GM12878 (cell line): ENCODE results near the gene PUM2. TPM values are rescaled to one million over a fixed set of nuclear protein-coding genes. Genes with fewer than 3 reads are reported as not detected.

Source experiments
- ATAC-seq: fragments of 200-7000 bp; cut with Tn5 transposase; 3 replicates; pipeline ENCODE4 v1.9.1; 2020; ENCODE audit warnings: mild to moderate bottlenecking, moderate library complexity
- Bru-seq: library from RNA; stranded (reverse); fragments of 400-500 nt; gene quantifications from one replicate; lab custom pipeline; 2021; lab: Mats Ljungman, UMichigan
- BruChase-seq, 2 experiments: library from RNA; stranded (reverse); fragments of 400-500 nt; gene quantifications; one replicate each; lab custom pipeline; 2021; lab: Mats Ljungman, UMichigan
- BruUV-seq: library from RNA; stranded (reverse); fragments of 400-500 nt; replicated peaks from 2 replicates; lab custom pipeline; 2021; lab: Mats Ljungman, UMichigan
- CTCF ChIA-PET: fragments of 300-600 bp; sonication (Branson Sonifier 250); formaldehyde crosslinking; extraction: SDS; loops from one replicate; lab custom pipeline; 2021; ENCODE audit warnings: inconsistent platforms; lab: Yijun Ruan, JAX
- POLR2A ChIA-PET: fragments of 350-600 bp; formaldehyde crosslinking; extraction: SDS; loops from one replicate; lab custom pipeline; 2021; ENCODE audit warnings: inconsistent platforms; lab: Charles Lee
- RAD21 ChIA-PET: fragments of 300-600 bp; sonication (Branson Sonifier 250); formaldehyde crosslinking; loops from one replicate; lab custom pipeline; 2023; ENCODE audit warnings: antibody characterized with exemption; ENCODE audit not compliant: unreplicated experiment; lab: Charles Lee
- SMC1A ChIA-PET: fragments of 300-600 bp; sonication (Branson Sonifier 250); formaldehyde crosslinking; loops from one replicate; lab custom pipeline; 2023; ENCODE audit not compliant: unreplicated experiment, uncharacterized antibody; lab: Charles Lee
- DNase-seq: peaks from one replicate; pipeline ENCODE4 v3.0.0-alpha.2; 2011; ENCODE audit warnings: low read depth, low spot score
- FAIRE-seq: peaks from 3 replicates; lab custom pipeline; 2011; peaks lifted over from hg19 to GRCh38; lab: Jason Lieb, UNC
- H2AFZ ChIP-seq: 2 replicates; pipeline ENCODE4 v1.6.0; 2011; ENCODE audit warnings: low read depth, low read length, control low read depth; ENCODE audit not compliant: control insufficient read depth
- H3K27ac ChIP-seq: 2 replicates; pipeline ENCODE4 v1.5.1; 2011; ENCODE audit warnings: control low read depth; ENCODE audit not compliant: control insufficient read depth, insufficient read depth
- H3K27me3 ChIP-seq, 2 experiments: replicated peaks in 1 of 2; 2 replicates each; pipeline versions ENCODE4 v1.6.0 to v1.6.1; 2011; ENCODE audit warnings: low read length in 1 of 2; ENCODE audit not compliant: control insufficient read depth in 2 of 2, insufficient read depth in 2 of 2
- H3K36me3 ChIP-seq, 2 experiments: 2 replicates each; pipeline ENCODE4 v1.5.1; 2011; ENCODE audit warnings: low read length in 1 of 2; ENCODE audit not compliant: control insufficient read depth in 2 of 2, insufficient read depth in 2 of 2
- H3K4me1 ChIP-seq: 2 replicates; pipeline ENCODE4 v1.6.1; 2011; ENCODE audit warnings: mild to moderate bottlenecking, low read length, moderate library complexity, mixed read lengths; ENCODE audit not compliant: control insufficient read depth, insufficient read depth
- H3K4me2 ChIP-seq: 2 replicates; pipeline ENCODE4 v1.6.0; 2011; ENCODE audit warnings: control low read depth; ENCODE audit not compliant: control insufficient read depth, insufficient read depth
- H3K4me3 ChIP-seq: fragments of 200-600 bp; sonication (generic); 2 replicates; pipeline ENCODE4 v1.5.1; 2016
- H3K79me2 ChIP-seq: 2 replicates; pipeline ENCODE4 v1.6.0; 2011; ENCODE audit warnings: low read length; ENCODE audit not compliant: control insufficient read depth, insufficient read depth
- H3K9ac ChIP-seq: 2 replicates; pipeline ENCODE4 v1.8.0; 2011; ENCODE audit warnings: low read length, control low read depth, mixed read lengths; ENCODE audit not compliant: control insufficient read depth, insufficient read depth
- H3K9me3 ChIP-seq: replicated peaks from 3 replicates; pipeline ENCODE4 v1.5.1; 2011; ENCODE audit warnings: mild to moderate bottlenecking, low read length; ENCODE audit not compliant: control insufficient read depth, insufficient read depth
- H4K20me1 ChIP-seq: 2 replicates; pipeline ENCODE4 v1.6.0; 2011; ENCODE audit not compliant: control insufficient read depth, insufficient read depth
- BRCA1 ChIP-seq: IDR thresholded peaks from 2 replicates; pipeline ENCODE4 v1.6.1; 2011; ENCODE audit warnings: low read depth, low read length, improper control_type of control experiment
- CBFB ChIP-seq: IDR thresholded peaks from 2 replicates; pipeline ENCODE4 v1.6.1; 2016; ENCODE audit warnings: antibody characterized with exemption, low read depth
- KDM1A ChIP-seq: fragments of 200-600 bp; sonication (generic); IDR thresholded peaks from 2 replicates; pipeline ENCODE4 v1.6.1; 2016; ENCODE audit warnings: borderline replicate concordance
- NFYA ChIP-seq: IDR thresholded peaks from 2 replicates; pipeline ENCODE4 v1.6.1; 2011; ENCODE audit warnings: low read depth, mild to moderate bottlenecking, low read length, improper control_type of control experiment, borderline replicate concordance
- YBX1 ChIP-seq: fragments of 450-650 bp; IDR thresholded peaks from 2 replicates; pipeline ENCODE4 v1.6.1; 2016; ENCODE audit warnings: antibody characterized with exemption
- WGBS: methylation state at CpG from one replicate; pipeline ENCODE4 v1.1.6; 2016; ENCODE audit warnings: low lambda C conversion rate; ENCODE audit not compliant: insufficient replicate concordance, insufficient coverage; ENCODE audit errors: missing lambda C conversion rate; 5-methylcytosine and 5-hydroxymethylcytosine counted together
- in situ Hi-C: fragments of 300-500 bp; cut with MboI; formaldehyde crosslinking; loops from 9 replicates; pipeline ENCODE4 v1.14.3; 2018; ENCODE audit warnings: mixed read lengths
- intact Hi-C: fragments of 100-400 bp; cut with micrococcal nuclease; formaldehyde crosslinking; loops from one replicate; pipeline ENCODE4 v1.14.2; 2022; ENCODE audit not compliant: unreplicated experiment
- long read RNA-seq, 2 experiments: library from polyadenylated mRNA; unstranded; transcript quantifications; one replicate each; pipeline ENCODE4 v2.0.0, GENCODE V29; 2019 to 2020
- polyA minus RNA-seq, 3 experiments: library from RNA; depleted of rRNA, polyadenylated mRNA; stranded (reverse); fragments of >200 nt; gene quantifications; 2 replicates each; pipeline ENCODE4 v1.2.3, GENCODE V29; 2011
- polyA plus RNA-seq, 11 experiments: library from polyadenylated mRNA; depleted of rRNA in 4 of 11; unstranded in 6 of 11; stranded (reverse) in 5 of 11; fragments of >200 nt; fragmentation: Nextera tagmentation in 4 of 11; fragmentation: Illumina TruSeq in 1 of 11; extraction: Ambion mirVana in 4 of 11; extraction: Trizol in 1 of 11; gene quantifications; 1 replicate in 1 of 11; 2 replicates in 10 of 11; pipeline versions ENCODE4 v1.2.1 to v1.2.3, GENCODE V29; 2011 to 2016; ENCODE audit warnings: inconsistent platforms in 2 of 11, missing spikeins in 2 of 11, low read depth in 1 of 11
- total RNA-seq, 4 experiments: library from RNA; depleted of rRNA in 3 of 4; stranded (reverse); fragments of >200 nt in 3 of 4; fragmentation: Illumina TruSeq in 1 of 4; extraction: Trizol in 1 of 4; gene quantifications; 2 replicates each; pipeline versions ENCODE4 v1.2.1 to v1.2.3, GENCODE V29; 2013 to 2021
- TF ChIP-seq, protein P1 (sequence below): fragments of 450-650 bp; IDR thresholded peaks from 2 replicates; pipeline ENCODE4 v1.6.1; 2016; ENCODE audit warnings: mild to moderate bottlenecking, moderate library complexity, borderline replicate concordance
- TF ChIP-seq, protein P2 (sequence below): fragments of 450-650 bp; IDR thresholded peaks from 2 replicates; pipeline ENCODE4 v1.6.1; 2016; ENCODE audit warnings: mild to moderate bottlenecking

Gene PUM2, protein sequence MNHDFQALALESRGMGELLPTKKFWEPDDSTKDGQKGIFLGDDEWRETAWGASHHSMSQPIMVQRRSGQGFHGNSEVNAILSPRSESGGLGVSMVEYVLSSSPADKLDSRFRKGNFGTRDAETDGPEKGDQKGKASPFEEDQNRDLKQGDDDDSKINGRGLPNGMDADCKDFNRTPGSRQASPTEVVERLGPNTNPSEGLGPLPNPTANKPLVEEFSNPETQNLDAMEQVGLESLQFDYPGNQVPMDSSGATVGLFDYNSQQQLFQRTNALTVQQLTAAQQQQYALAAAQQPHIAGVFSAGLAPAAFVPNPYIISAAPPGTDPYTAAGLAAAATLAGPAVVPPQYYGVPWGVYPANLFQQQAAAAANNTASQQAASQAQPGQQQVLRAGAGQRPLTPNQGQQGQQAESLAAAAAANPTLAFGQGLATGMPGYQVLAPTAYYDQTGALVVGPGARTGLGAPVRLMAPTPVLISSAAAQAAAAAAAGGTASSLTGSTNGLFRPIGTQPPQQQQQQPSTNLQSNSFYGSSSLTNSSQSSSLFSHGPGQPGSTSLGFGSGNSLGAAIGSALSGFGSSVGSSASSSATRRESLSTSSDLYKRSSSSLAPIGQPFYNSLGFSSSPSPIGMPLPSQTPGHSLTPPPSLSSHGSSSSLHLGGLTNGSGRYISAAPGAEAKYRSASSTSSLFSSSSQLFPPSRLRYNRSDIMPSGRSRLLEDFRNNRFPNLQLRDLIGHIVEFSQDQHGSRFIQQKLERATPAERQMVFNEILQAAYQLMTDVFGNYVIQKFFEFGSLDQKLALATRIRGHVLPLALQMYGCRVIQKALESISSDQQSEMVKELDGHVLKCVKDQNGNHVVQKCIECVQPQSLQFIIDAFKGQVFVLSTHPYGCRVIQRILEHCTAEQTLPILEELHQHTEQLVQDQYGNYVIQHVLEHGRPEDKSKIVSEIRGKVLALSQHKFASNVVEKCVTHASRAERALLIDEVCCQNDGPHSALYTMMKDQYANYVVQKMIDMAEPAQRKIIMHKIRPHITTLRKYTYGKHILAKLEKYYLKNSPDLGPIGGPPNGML
- total RNA-seq (2013; cell fraction: nucleolus; rRNA removed) = 118 and 124 TPM in 2 replicates
- total RNA-seq (2014; rRNA removed) = 20.7 and 22.6 TPM in 2 replicates
- total RNA-seq (2014; rRNA removed; fragmentation: Illumina TruSeq; extraction: Trizol) = 30.0 and 31.4 TPM in 2 replicates
- 76.9 and 80.2 TPM in 2 replicates for total RNA-seq (2021)
- 21.9 TPM for polyA plus RNA-seq (2011; ENCODE audit: low read depth)
- polyA plus RNA-seq (2011; rRNA removed) = 87.6 and 105 TPM in 2 replicates
- 51.9 and 57.3 TPM in 2 replicates for polyA plus RNA-seq (2011; cell fraction: cytosol; rRNA removed)
- 41.2 and 44.4 TPM in 2 replicates for polyA plus RNA-seq (2011; cell fraction: nucleus; rRNA removed)
- 32.6 and 44.2 TPM in 2 replicates for polyA plus RNA-seq (2012)
- 55.8 and 73.1 TPM in 2 replicates for polyA plus RNA-seq (2014; fragmentation: Illumina TruSeq; extraction: Trizol)
- 10 to 100 TPM; 14.5 to 17.8 TPM for polyA plus RNA-seq (2014; fragmentation: Nextera tagmentation; extraction: Ambion mirVana)
- polyA plus RNA-seq (2014; rRNA removed) = 43.6 and 47.4 TPM in 2 replicates
- polyA plus RNA-seq (2016; fragmentation: Nextera tagmentation; extraction: Ambion mirVana) = 10 to 100 TPM; 23.9 to 27.4 TPM
- polyA minus RNA-seq (2011; rRNA and poly(A)+ RNA removed) = 282 and 345 TPM in 2 replicates
- 67.8 and 78.9 TPM in 2 replicates for polyA minus RNA-seq (2011; cell fraction: cytosol; rRNA and poly(A)+ RNA removed)
- polyA minus RNA-seq (2011; cell fraction: nucleus; rRNA and poly(A)+ RNA removed) = 72.5 and 92.7 TPM in 2 replicates
- Bru-seq, nascent RNA = percentile 96 among the genes with signal in this experiment
- percentile 95 among the genes with signal in this experiment for BruChase-seq, experiment 1, labeled RNA remaining after a 6-hour chase
- BruChase-seq, experiment 2, labeled RNA remaining after a 2-hour chase = percentile 97 among the genes with signal in this experiment
- long read RNA-seq, experiment 1, partial matches to known transcripts = 1 of 5 reads
- long read RNA-seq, experiment 1, other reads (novel, unspliced or antisense) = 4 of 5 reads
- long read RNA-seq, experiment 2, partial matches to known transcripts = 18 of 37 reads
- long read RNA-seq, experiment 2, other reads (novel, unspliced or antisense) = 18 of 37 reads

DNA sequence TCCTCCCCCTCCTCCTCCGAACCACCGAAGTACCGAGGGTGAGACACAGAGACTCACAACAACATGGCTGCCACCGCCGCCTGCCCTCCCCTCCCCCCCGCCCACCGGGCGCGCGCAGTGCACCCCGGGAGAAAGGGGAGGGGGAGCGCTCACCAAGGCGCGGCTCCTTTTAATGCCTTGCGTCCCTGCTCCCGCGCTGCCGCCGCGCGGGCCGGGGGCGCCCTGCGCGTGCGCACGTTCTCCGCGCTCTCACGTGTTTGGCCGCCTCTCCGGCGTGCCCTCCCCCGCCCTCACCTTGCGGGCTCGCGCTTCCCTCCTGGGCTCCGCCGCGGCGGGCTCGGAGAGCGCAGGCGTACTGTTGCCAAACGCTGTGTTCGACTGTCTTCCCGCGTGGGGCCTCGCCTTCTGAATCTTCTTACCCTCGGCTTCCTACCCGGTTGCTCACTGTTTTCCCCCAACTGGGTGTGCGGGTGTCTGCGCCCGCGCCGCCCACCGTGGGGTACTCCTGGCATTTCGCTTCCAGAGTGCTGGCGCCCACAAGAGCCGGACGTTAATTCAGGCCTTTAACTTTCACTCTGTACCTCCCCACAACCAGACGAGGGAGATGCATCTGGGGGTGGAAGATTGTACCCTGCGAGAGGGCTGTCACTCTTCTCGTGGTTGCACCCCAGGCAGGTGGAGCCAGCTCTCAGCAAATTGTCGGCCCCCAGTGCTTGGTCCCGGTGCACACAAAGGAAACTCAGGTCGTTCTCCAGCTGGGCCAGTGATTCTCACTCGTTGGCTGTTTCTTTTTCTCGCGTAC is at the start of gene PUM2:
PUM2 (minus strand) TSS at position 92 of the 802 bp plus-strand sequence. CDS start 23,484 bp downstream, outside the sequence.
- H3K9me3 ChIP-seq = no peaks in the 10 kb centered on the region
- TSS peak; percentile 95 for BruUV-seq
- peak; percentile 68 for FAIRE-seq
- TF ChIP-seq, protein P1, sequence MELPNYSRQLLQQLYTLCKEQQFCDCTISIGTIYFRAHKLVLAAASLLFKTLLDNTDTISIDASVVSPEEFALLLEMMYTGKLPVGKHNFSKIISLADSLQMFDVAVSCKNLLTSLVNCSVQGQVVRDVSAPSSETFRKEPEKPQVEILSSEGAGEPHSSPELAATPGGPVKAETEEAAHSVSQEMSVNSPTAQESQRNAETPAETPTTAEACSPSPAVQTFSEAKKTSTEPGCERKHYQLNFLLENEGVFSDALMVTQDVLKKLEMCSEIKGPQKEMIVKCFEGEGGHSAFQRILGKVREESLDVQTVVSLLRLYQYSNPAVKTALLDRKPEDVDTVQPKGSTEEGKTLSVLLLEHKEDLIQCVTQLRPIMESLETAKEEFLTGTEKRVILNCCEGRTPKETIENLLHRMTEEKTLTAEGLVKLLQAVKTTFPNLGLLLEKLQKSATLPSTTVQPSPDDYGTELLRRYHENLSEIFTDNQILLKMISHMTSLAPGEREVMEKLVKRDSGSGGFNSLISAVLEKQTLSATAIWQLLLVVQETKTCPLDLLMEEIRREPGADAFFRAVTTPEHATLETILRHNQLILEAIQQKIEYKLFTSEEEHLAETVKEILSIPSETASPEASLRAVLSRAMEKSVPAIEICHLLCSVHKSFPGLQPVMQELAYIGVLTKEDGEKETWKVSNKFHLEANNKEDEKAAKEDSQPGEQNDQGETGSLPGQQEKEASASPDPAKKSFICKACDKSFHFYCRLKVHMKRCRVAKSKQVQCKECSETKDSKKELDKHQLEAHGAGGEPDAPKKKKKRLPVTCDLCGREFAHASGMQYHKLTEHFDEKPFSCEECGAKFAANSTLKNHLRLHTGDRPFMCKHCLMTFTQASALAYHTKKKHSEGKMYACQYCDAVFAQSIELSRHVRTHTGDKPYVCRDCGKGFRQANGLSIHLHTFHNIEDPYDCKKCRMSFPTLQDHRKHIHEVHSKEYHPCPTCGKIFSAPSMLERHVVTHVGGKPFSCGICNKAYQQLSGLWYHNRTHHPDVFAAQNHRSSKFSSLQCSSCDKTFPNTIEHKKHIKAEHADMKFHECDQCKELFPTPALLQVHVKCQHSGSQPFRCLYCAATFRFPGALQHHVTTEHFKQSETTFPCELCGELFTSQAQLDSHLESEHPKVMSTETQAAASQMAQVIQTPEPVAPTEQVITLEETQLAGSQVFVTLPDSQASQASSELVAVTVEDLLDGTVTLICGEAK = no peak; the same call in 1 of the 2 replicates
- TF ChIP-seq CBFB (peak; percentile 30; the same call in 1 of the 2 replicates), KDM1A (no peak), NFYA (no peak), YBX1 (no peak), BRCA1 (no peak)
- TF ChIP-seq, protein P2, sequence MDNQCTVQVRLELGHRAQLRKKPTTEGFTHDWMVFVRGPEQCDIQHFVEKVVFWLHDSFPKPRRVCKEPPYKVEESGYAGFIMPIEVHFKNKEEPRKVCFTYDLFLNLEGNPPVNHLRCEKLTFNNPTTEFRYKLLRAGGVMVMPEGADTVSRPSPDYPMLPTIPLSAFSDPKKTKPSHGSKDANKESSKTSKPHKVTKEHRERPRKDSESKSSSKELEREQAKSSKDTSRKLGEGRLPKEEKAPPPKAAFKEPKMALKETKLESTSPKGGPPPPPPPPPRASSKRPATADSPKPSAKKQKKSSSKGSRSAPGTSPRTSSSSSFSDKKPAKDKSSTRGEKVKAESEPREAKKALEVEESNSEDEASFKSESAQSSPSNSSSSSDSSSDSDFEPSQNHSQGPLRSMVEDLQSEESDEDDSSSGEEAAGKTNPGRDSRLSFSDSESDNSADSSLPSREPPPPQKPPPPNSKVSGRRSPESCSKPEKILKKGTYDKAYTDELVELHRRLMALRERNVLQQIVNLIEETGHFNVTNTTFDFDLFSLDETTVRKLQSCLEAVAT = peak; percentile 84

More for the DNA sequence above, at the start of gene PUM2:
- Histone ChIP-seq H2AFZ (peak within 1 kb of the TSS; percentile 97), H3K9ac (peak within 1 kb of the TSS; percentile 97), H3K4me2 (peak within 1 kb of the TSS; percentile 95), H3K4me3 (peak within 1 kb of the TSS; percentile 77), H3K36me3 (peaks cover 0 to 3% of the 10 kb centered on the region in 2 experiments; a peak in 2 of 4 replicates), H3K27ac (peak within 1 kb of the TSS; percentile 98), H3K4me1 (peaks cover 15% of the 10 kb centered on the region), H3K27me3 (no peaks in the 10 kb centered on the region), H4K20me1 (peaks cover 7% of the 10 kb centered on the region), H3K79me2 (peaks cover 46% of the 10 kb centered on the region)
- WGBS = under 1% methylated on average over 50 of the region's 70 CpGs
- in situ Hi-C loops (no loop called here), intact Hi-C loops (loop anchor here (2.0 kb wide), 1 partner anchor 14 kb away; no protein-coding TSS in a partner anchor)
- POLR2A ChIA-PET = interaction anchor here (1.4 to 4.5 kb wide), 3 partner anchors 8 to 24 kb away, joined by 5 to 24 read pairs (median 11); no protein-coding TSS in a partner anchor
- RAD21 ChIA-PET = interaction anchor here (1.0 to 1.8 kb wide), 3 partner anchors 61 to 125 kb away, joined by 3 to 11 read pairs (median 4); no protein-coding TSS in a partner anchor
- ATAC-seq (peak; percentile 86), DNase-seq (peak; percentile 92)
- CTCF ChIA-PET = interaction anchor here (0.8 to 5.1 kb wide), 4 partner anchors 22 to 61 kb away, joined by 4 to 74 read pairs (median 16); no protein-coding TSS in a partner anchor
- SMC1A ChIA-PET = interaction anchor here (0.8 to 4.6 kb wide), 6 partner anchors 8 to 72 kb away, joined by 3 to 48 read pairs (median 4); no protein-coding TSS in a partner anchor
